GM08714 (cell line): Measurements from ENCODE around the gene SEMA3F.

ENCODE experiments used
- H3K4me3 ChIP-seq: fragments of 200-500 bp; sonication (Bioruptor generic); 2 replicates; pipeline ENCODE4 v1.5.1; 2014; ENCODE audit warnings: mild to moderate bottlenecking, low read length, inconsistent platforms
- ZNF274 ChIP-seq: IDR thresholded peaks from 2 replicates; pipeline ENCODE4 v1.6.1; 2012; ENCODE audit warnings: mild to moderate bottlenecking, low read depth, low read length

SEMA3F gene

DNA sequence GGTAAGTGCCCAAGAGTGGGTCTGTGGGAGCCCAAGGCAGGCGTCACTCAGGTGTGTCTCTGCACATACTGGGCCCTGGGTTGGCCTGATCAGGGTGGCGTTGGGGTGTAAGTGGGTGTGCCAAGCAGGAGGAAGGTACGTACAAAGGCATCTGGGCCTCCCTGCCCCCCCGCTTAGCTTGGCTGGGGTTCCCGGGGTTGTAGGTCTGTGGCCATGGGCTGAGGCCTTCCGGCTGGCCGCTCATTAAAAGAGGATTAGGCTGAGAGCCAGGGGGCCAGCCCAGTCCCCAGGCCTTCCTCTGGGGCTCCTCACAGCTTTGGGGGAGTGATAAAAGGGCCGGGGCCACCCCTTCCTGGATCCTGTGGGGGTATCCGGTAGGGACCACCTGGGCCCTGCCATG lies 13.3 kb downstream of the SEMA3F start:
- H3K4me3 ChIP-seq, result no peak overlapping the region
- no peak for TF ChIP-seq ZNF274

DNA sequence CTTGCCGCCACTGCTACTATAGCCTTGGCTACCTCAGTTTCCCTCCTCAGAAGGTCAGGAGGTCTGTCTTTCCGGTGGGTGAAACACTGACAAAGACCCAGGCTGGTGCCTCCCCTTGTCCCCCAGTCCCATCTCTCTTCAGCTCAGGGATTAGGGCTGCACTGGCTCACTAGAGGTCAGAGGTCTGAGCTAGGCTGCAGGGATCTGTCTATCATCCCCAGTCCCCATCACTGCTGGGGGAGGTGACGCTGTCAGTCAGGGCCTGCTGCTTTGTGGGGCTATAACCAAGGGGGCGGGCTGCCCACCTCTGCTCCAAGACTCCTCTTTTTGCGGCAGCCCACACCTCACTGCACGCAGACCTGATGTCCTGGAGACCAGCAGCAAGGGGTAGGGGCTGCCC lies 13.7 kb downstream of the SEMA3F start:
- no peak overlapping the region for H3K4me3 ChIP-seq
- TF ChIP-seq ZNF274, result no peak

DNA sequence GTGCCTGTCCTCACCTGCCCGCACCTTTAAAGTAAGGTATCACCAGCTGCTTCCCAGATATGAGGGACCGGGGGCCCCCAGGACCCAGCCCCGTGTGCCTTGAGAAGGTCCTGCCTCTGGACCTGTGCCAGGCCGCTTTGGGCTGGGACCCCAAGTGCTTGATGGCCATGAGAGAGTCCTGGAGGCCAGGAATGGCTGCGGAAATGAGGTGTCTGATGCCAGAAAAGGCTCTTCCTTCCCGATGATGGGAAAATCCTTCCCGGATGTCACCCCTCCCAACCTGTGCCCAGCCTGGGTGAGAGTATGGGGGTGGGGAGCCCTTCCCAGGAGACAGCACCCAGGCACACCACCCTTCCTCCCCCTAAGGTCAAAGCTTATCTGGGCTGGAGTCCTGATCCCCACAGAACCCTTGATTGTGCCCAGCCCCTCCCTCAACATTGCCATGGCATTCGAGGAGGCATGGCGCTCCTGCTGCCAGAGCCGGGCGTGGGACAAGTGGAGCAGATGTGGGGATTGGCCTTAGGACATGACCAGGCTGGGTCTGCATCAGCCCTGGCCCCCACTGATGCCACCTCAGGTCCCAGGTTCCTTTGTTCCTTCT lies 14.2 kb downstream of the SEMA3F start:
- no peak for TF ChIP-seq ZNF274
- H3K4me3 ChIP-seq, result no peak overlapping the region

DNA sequence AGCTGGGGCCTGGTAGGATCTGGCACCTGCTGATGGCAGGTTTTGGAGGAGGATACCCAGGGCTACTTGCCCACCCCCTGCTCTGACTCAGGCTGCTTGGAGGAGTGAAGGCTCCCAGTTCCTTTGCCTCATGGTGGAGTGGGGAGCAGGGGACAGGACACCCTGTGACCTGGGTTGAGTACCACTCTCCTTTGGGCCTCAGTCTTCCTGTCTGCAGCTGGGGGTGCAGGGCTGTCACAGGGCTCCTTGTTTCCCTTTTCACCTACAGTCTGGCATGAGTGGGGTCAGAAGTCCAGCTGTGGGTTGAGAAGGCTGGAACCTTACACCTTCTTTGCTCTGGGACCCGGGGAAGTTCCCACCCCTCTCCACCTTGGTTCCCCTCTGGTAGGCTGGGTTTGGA lies 14.7 kb downstream of the SEMA3F start:
- no peak overlapping the region for H3K4me3 ChIP-seq
- no peak for TF ChIP-seq ZNF274

DNA sequence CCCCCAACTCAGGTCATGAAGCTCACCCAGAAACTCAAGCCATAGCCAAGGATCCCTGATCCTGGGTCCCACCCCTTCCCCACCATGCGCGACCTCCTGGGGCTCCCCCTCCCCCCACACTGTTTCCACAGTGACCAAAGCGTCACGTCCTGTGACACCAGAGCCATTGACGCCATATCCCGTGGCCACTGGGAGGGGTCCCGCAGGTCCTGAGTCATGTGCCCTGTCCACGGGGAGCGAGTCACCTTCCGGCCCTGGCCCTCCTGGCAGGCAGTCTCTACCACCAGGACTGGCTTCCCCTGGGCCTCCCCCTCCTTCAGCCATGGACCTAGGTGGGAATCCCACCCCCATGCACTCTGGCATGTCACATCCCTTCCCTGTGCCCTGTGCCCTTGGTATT lies 15.6 kb downstream of the SEMA3F start:
- TF ChIP-seq ZNF274, result no peak
- H3K4me3 ChIP-seq, result no peak overlapping the region

DNA sequence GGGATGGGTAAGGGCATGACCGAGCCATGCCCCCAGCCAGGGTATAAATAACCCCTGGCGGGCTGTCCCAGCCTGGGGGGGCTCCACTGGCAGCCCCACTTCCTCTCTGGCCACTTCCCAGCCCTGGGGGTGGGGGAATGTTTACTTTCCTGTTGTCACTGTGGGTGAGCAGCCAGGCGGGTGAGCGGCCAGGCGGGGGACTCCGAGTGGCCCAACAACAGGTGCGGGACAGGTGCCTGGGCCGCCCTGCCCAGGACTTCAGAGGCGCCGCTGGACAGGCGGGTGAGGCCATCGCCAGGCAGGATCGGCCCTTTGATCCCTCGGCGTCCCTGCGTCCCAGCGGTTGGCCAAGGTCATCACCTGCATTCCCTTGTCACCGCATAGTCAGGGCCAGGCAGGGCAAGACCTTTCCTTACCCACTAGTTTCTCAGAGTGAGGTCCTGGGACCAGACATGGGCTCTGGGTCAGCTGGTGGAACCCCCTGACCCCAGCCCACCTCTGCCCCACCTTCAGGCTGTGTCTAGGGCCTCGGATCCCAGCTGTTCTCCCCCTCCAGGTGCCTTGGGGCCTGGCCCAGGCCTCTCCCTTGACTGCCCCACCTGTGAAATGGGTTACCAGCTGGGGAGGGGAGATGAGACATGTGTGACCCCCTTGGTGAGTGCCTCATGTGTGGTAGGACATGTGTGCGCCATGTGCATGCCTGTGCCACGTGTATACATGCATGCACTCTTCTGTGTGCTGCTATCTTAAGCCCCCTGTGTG lies 16.6 kb downstream of the SEMA3F start:
- no peak overlapping the region for H3K4me3 ChIP-seq
- no peak for TF ChIP-seq ZNF274

DNA sequence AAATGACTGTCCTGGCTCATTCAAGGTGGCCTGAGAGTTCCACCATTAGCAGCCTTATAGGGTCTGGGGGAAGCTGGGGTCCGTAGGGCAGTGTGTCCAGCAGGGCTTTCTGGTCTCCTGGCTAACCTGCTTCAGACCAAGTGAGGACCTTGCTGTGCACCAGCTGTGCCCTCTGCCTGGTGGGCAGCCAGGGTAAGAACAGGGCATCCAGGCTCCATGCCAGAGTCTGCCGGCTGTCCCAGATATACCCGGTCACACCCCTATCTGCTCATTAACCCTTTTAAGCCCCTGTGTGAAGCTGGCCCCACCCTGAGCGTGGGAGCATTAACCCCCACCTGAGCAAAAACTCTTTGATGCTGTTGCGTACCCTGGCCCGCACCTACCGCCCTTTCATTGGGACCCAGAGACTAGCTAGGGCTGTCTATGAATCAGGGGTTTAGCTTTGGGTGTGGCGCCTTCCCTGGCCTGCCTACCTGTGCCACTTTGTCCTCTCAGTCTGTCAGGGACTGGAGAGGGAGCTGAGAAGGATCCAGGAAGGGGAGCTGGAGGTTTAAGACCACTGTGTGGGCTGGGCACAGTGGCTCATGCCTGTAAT lies 17.6 kb downstream of the SEMA3F start:
- no peak overlapping the region for H3K4me3 ChIP-seq
- no peak for TF ChIP-seq ZNF274

DNA sequence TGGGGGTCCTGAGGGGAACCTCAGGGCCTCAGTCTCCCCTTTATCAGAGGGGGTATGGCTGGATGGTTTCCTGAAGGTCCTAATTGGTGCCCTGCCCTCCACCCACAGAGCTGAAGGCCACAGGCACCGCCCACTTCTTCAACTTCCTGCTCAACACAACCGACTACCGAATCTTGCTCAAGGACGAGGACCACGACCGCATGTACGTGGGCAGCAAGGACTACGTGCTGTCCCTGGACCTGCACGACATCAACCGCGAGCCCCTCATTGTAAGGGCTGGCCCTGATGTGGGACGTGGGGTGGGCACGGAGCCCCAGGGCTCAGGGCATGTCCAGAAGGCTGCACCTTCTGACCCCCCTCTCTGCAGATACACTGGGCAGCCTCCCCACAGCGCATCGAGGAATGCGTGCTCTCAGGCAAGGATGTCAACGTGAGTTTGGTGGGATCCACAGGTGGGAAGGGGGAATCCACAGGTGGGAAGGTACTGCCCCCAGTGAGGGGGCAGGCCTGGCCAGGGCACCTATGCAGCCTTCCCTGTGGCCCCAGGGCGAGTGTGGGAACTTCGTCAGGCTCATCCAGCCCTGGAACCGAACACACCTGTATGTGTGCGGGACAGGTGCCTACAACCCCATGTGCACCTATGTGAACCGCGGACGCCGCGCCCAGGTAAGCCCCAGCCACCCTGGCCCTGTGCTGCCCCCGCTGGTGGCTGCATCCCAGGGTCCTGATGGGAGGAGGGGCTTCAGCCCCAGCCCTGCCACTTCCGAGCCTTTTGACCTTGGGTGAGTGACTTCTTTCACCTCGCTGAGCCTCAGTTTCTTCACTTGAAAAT lies 18.8 kb downstream of the SEMA3F start:
- TF ChIP-seq ZNF274, result no peak
- H3K4me3 ChIP-seq, result no peak overlapping the region

DNA sequence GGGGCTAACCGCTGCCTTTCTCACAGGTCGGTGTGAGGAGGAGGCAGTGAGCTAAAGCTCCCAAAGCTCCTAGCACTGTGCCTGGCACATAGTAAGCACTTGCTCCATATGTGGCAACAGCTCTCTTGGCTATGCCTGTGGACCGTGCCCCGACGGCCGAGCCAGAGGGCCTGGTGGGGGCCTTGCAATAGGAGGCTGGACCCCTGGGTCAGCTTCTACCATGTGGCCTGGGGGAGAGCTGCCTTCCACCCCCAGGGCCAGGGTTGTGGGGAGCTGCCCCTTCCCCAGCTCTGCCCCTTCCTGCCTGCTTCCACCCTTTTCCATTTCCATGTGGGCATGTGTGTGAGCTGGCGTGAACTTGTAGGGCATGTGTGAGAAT lies 19.4 kb downstream of the SEMA3F start:
- TF ChIP-seq ZNF274, result no peak
- no peak overlapping the region for H3K4me3 ChIP-seq

DNA sequence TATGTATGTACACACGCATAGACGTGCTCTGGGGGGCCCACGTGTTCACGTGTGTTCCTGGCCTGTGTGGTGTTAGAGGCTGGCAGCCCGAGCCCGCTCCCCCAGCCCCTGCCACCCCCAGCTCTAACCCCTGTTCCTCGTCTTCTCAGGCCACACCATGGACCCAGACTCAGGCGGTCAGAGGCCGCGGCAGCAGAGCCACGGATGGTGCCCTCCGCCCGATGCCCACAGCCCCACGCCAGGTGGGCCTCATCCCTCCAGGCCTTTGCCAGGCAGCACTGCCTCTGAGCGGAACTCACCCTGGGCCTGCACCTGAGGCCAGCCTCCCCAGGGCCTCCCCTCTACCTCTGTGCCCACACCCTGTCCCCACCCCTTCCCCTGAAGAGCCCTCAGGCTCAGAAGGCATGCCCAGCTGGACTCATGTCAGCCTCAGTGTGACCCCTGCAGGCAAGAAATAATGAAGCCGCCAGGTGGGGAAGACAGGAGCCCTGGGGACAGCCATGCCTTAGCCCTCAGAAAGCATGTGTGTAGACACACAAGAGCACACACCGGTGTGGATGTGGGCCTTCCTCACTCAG lies 19.9 kb downstream of the SEMA3F start:
- TF ChIP-seq ZNF274, result no peak
- H3K4me3 ChIP-seq, result no peak overlapping the region

DNA sequence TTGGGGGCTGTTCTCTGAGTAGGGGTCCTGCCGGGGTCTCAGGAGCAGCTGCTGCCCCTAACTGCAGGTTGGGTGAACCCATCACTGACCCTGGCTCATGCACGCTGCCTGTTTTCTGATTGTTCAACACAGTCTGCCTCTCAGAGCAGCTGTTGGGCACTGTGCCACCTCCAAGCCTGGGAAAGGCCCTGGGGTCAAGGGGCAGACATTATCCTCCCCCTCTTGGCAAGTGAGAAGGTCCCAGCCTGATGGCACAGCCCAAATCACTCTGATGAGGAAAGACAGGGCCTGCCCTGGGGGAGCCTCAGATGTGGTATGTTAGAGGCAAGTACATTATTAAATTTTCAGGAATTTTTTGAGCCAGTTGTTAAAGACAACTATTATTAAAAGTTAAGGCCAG lies 22.2 kb downstream of the SEMA3F start:
- H3K4me3 ChIP-seq, result no peak overlapping the region
- TF ChIP-seq ZNF274, result no peak

DNA sequence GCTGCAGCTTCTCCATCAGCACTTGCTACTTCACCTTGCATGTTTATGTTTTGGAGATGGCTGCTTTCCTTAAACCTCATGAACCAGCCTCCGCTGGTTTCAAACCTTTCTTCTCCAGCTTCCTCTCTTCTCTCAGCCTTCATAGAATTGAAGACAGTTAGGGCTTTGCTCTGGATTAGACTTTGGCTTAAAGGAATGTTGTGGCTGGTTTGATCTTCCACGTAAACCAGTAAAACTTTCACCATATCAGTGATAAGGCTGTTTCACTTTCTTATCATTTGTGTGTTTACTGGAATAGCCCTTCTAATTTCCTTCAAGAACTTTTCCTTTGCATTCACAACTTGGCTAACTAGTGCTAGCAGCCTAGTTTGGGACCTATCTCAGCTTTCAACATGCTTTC lies 24.6 kb downstream of the SEMA3F start:
- no peak overlapping the region for H3K4me3 ChIP-seq
- no peak for TF ChIP-seq ZNF274

DNA sequence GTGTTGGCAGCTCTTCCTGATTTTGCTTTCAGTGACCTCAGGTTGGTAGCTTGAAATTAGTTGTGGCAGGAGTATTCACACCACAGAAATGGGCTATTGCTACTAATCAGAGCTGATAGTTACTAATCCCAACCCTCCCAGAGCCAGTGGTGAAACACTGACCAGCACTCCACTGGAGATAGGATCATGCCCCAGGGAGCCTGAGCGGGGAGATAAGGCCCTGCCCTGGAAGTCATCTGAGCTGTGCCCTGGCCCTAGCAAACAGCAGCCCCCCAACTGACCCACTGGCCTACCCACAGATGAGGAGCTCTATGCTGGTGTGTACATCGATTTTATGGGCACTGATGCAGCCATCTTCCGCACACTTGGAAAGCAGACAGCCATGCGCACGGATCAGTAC lies 26.9 kb downstream of the SEMA3F start:
- no peak overlapping the region for H3K4me3 ChIP-seq
- no peak for TF ChIP-seq ZNF274

DNA sequence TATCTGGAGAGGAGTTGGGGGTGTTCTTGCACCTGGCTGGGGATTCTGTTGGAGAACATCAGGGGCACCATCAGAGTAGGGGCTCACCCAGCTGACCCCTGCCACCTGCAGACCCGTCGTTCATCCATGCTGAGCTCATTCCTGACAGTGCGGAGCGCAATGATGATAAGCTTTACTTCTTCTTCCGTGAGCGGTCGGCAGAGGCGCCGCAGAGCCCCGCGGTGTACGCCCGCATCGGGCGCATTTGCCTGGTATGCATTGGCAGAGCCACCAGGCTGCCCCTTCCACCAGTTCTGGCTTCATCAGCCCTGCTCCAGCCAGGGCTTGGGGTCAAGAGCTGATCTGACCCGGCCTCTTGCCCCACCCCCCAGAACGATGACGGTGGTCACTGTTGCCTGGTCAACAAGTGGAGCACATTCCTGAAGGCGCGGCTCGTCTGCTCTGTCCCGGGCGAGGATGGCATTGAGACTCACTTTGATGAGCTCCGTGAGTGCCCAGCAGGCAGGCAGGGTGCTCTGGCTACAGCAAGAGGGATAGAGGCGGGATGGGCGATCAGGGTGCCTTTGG lies 27.5 kb downstream of the SEMA3F start:
- no peak for TF ChIP-seq ZNF274
- no peak overlapping the region for H3K4me3 ChIP-seq
